HUES48 (cell line): ENCODE measurements around the gene PXK.
"Not testable (repeated sequence)": the region's sequence is repeated elsewhere in the genome, so short reads cannot be mapped to it uniquely, and the experiment has no call there.

ENCODE experiments used
- H3K27ac ChIP-seq: one replicate; pipeline ENCODE4 v1.7.0; 2013; ENCODE audit warnings: low read depth, low read length, inconsistent platforms
- H3K27me3 ChIP-seq: 2 replicates; pipeline ENCODE4 v1.6.1; 2013; ENCODE audit warnings: mild to moderate bottlenecking, low read length; ENCODE audit not compliant: control insufficient read depth, insufficient read depth
- H3K36me3 ChIP-seq: 2 replicates; pipeline ENCODE4 v1.6.1; 2013; ENCODE audit warnings: low read length; ENCODE audit not compliant: control insufficient read depth, insufficient read depth
- H3K4me1 ChIP-seq: 2 replicates; pipeline ENCODE4 v1.6.1; 2013; ENCODE audit warnings: mild to moderate bottlenecking, low read length; ENCODE audit not compliant: control insufficient read depth, insufficient read depth
- H3K4me3 ChIP-seq: 2 replicates; pipeline ENCODE4 v1.5.1; 2013; ENCODE audit warnings: mild to moderate bottlenecking, low read depth, low read length
- H3K9ac ChIP-seq: 2 replicates; pipeline ENCODE4 v1.6.1; 2013; ENCODE audit warnings: mild to moderate bottlenecking, low read depth, low read length, moderate library complexity
- H3K9me3 ChIP-seq: 2 replicates; pipeline ENCODE4 v1.6.1; 2013; ENCODE audit warnings: low read length; ENCODE audit not compliant: control insufficient read depth, insufficient read depth

PXK gene

DNA sequence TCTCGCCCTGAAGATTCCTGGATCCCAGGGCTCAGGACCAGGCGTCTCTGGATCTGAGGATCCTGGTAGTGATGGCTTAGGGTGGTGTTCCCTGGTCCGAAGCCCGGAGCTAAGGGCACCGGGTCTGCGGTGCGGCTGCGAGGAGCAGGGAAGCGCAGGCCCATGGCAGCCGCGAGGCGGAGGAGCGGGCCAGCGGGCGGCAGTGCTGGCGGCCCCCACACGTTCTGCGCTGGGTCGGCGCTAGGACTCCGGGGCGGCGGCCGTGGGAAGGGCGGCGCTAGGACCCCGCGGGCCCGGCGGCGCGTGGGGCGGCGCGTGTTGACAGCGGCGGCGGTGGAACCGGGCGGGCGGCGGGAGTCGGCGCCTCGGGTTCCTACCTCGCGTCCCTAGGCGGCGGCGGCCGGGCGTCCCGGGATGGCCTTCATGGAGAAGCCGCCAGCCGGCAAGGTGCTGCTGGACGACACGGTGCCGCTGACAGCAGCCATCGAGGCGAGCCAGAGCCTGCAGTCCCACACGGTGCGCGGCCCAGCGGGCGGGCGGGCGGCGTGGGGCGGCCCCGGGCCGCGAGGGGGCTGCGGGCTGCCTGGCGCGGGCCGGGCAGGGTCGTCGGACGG, at the start of gene PXK:
PXK (plus strand) TSS at position 318 of the 614 bp plus-strand sequence; CDS start at position 415, 97 bp downstream.
- peaks cover 19% of the 10 kb centered on the region; the same call in 1 of the 2 replicates for H3K4me1 ChIP-seq
- H3K27ac ChIP-seq = no peak within 1 kb of the TSS
- H3K4me3 ChIP-seq = peak within 1 kb of the TSS; percentile 72
- peaks cover 21% of the 10 kb centered on the region for H3K27me3 ChIP-seq
- H3K9me3 ChIP-seq = no peaks in the 10 kb centered on the region
- no peaks in the 10 kb centered on the region for H3K36me3 ChIP-seq
- no peak within 1 kb of the TSS; the same call in 1 of the 2 replicates for H3K9ac ChIP-seq

DNA sequence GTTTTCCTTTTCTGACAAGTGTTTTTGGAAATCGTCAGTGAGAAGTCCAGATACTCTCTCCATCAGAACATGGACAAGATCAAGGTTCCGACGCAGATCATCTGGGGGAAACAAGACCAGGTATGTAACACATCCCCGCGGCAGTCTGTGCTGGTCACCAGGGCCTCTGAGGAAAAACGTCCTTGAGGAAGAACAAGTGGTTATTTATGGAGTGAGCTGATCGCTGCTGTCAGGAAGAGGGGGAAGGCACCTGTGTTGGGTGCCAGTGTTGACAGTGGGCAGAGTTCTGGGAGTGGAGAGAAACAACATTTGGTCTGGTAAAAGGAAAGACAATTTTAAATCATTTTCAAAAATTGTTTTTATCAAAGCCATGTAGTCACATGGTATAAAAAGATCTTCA, 47.4 kb upstream of the PXK start:
- no peaks in the 10 kb centered on the region for H3K27me3 ChIP-seq
- H3K9me3 ChIP-seq = no peaks in the 10 kb centered on the region
- no peak overlapping the region for H3K9ac ChIP-seq
- H3K36me3 ChIP-seq = 0 out of 2 replicates have a peak, but pooled peaks cover 2% of the 10 kb centered on the region
- no peak overlapping the region for H3K27ac ChIP-seq
- H3K4me3 ChIP-seq = no peak overlapping the region
- H3K4me1 ChIP-seq = no peaks in the 10 kb centered on the region

DNA sequence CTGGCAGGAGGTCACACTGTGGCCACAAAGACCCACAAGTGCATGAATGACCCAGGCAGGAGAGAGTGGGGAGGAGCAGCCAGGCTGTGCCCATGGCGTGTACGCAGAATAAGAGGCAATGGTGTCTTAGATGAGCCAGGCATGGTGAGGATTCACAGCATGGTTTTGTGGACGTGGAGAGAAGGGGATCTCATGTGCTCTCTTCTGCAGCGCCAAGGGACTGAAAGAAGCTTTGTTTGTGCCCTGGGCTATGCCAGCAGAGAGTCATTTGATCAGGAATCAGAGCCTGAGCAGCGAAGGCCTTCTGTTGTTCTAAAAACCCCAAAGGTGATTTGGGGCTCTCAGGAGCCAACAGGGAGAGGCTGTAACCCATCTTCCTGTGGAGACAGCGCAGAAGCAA, 45.3 kb upstream of the PXK start:
- H3K27me3 ChIP-seq = no peaks in the 10 kb centered on the region
- H3K27ac ChIP-seq = no peak overlapping the region
- H3K36me3 ChIP-seq = 0 out of 2 replicates have a peak, but pooled peaks cover 2% of the 10 kb centered on the region
- H3K9me3 ChIP-seq = peaks cover 11% of the 10 kb centered on the region; the same call in 1 of the 2 replicates
- H3K9ac ChIP-seq = no peak overlapping the region
- H3K4me3 ChIP-seq = no peak overlapping the region
- no peaks in the 10 kb centered on the region for H3K4me1 ChIP-seq

DNA sequence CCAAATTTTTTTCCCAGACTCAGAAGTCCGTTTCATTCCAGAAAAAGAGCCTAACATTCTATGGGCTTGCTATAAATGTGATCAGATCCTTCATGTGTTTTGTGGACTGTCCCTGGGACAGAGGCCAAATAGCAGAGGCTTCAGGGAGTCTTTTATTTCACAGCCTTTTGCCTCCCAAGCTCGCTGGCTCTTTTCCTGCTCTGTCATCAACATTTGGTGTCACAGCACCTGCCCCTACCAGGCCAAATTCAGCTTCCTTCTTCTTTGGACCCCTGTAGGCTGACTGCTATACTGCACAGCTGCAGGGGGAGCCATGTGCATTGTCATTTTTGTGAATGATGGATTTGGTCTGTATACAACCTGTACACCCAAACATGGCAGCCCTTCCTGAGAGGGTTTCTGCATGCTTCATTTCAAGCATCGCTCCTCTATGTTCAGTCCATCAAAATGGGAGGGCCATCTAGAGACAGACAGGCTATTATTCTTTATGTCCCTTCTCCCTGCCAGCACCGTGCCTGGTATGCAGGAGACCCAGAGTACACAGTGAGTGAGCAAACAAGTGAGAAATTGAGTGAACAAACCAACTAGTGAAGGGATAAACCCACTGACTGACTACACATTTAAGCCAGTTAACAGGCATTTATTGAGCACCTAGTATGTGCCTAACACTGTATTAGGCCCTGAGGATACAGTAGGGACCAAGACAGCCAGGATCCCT, 44.5 kb upstream of the PXK start:
- H3K9ac ChIP-seq = no peak overlapping the region
- H3K4me1 ChIP-seq = no peaks in the 10 kb centered on the region
- H3K9me3 ChIP-seq = peaks cover 11% of the 10 kb centered on the region; the same call in 1 of the 2 replicates
- no peaks in the 10 kb centered on the region for H3K27me3 ChIP-seq
- H3K36me3 ChIP-seq = 0 out of 2 replicates have a peak, but pooled peaks cover 2% of the 10 kb centered on the region
- no peak overlapping the region for H3K27ac ChIP-seq
- no peak overlapping the region for H3K4me3 ChIP-seq

DNA sequence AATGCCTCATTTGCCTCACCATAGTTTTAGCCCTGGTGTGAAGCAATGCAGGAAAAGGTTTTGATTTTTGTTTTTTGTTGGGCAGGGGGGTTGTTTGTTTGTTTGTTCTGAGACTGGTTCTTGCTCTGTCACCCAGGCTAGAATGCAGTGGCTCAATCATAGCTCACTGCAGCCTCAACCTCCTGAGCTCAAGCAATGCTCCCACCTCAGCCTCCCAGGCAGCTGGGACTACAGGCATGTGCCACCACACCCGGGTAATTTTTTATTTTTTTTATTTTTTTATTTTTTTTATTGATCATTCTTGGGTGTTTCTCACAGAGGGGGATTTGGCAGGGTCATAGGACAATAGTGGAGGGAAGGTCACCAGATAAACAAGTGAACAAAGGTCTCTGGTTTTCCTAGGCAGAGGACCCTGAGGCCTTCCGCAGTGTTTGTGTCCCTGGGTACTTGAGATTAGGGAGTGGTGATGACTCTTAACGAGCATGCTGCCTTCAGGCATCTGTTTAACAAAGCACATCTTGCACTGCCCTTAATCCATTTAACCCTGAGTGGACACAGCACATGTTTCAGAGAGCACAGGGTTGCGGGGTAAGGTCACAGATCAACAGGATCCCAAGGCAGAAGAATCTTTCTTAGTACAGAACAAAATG, 43.6 kb upstream of the PXK start:
- H3K27ac ChIP-seq, H3K4me1 ChIP-seq, H3K27me3 ChIP-seq, H3K4me3 ChIP-seq, H3K9ac ChIP-seq, H3K36me3 ChIP-seq: not testable (repeated sequence)
- peaks cover 11% of the 10 kb centered on the region; the same call in 1 of the 2 replicates for H3K9me3 ChIP-seq

DNA sequence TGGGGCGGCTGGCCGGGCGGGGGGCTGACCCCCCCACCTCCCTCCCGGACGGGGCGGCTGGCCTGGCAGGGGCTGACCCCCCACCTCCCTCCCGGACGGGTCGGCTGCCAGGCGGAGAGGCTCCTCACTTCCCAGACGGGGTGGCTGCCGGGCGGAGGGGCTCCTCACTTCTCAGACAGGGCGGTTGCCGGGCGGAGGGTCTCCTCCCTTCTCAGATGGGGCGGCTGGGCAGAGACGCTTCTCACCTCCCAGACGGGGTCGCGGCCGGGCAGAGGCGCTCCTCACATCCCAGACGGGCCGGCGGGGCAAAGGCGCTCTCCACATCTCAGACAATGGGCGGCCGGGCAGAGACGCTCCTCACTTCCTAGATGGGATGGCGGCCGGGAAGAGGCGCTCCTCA, 42.2 kb upstream of the PXK start:
- not testable (repeated sequence) for H3K4me1 ChIP-seq, H3K9ac ChIP-seq, H3K27me3 ChIP-seq, H3K36me3 ChIP-seq, H3K27ac ChIP-seq, H3K4me3 ChIP-seq
- H3K9me3 ChIP-seq = peaks cover 11% of the 10 kb centered on the region; the same call in 1 of the 2 replicates

DNA sequence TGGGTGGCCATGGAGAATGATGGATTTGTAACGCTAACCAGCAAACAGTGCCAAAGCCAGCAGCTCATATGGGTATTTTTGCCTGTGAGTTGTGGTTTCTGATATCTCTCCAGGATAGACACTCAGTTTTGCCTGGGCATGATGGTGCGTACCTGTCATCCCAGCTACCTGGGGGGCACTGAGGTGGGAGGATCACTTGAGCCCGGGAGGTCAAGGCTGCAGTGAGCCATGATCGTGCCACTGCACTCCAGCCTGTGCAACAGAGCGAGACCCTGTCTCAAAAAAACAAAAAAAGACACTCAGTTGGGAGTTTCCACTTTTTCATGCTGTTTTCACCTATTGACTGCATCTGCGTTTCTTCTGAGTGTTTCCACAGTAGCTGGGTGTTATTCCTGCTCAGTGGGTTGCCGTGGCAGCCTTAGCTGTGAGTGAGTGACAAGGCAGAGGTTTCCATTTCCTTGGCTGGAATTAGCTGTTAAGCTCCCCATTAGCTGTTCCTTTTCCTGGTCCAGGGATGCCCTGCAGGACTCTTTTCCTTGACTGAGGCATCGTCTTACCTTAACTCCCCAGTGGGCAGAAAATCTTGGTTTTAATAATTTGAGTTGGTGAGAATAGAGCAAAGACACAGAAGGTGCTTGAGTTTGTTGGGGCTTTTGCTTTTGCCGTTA, 40.9 kb upstream of the PXK start:
- Histone ChIP-seq H3K9me3 (peaks cover 11% of the 10 kb centered on the region; the same call in 1 of the 2 replicates), H3K4me3 (no peak overlapping the region), H3K27me3 (no peaks in the 10 kb centered on the region), H3K36me3 (no peaks in the 10 kb centered on the region), H3K9ac (no peak overlapping the region), H3K27ac (no peak overlapping the region), H3K4me1 (no peaks in the 10 kb centered on the region)

DNA sequence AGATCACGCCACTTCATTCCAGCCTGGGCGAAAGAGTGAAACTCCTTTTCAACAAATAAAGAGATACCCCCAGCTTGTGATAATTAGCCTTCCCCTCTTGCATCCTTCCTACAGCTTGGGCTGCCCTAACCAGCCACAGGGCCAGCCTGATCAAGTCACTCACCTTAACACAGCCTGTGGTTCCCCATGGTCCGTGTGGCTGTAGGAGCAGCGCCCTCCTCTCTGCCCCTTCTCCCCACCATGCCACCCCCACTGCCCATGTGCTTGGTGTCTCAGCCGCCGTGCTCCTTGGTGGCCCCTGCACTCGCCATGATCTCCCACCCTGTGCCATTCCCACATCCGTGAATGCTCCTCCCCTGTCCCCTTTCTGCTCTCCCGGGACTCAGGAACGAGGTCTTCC, 39.8 kb upstream of the PXK start:
- H3K27me3 ChIP-seq = no peaks in the 10 kb centered on the region
- no peak overlapping the region for H3K9ac ChIP-seq
- no peaks in the 10 kb centered on the region for H3K4me1 ChIP-seq
- H3K36me3 ChIP-seq = no peaks in the 10 kb centered on the region
- H3K27ac ChIP-seq = no peak overlapping the region
- H3K9me3 ChIP-seq = peaks cover 11% of the 10 kb centered on the region; the same call in 1 of the 2 replicates
- no peak overlapping the region for H3K4me3 ChIP-seq

DNA sequence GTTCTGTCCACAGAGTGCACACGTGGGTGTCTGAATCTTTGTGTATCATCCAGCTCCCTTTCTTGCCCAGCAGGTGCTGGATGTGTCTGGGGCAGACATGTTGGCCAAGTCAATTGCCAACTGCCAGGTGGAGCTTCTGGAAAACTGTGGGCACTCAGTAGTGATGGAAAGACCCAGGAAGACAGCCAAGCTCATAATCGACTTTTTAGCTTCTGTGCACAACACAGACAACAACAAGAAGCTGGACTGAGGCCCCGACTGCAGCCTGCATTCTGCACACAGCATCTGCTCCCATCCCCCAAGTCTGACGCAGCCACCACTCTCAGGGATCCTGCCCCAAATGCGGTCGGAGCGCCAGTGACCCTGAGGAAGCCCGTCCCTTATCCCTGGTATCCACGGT, 39.2 kb upstream of the PXK start:
- no peaks in the 10 kb centered on the region for H3K27me3 ChIP-seq
- H3K9ac ChIP-seq = no peak overlapping the region
- H3K36me3 ChIP-seq = no peaks in the 10 kb centered on the region
- no peaks in the 10 kb centered on the region for H3K4me1 ChIP-seq
- H3K9me3 ChIP-seq = peaks cover 11% of the 10 kb centered on the region; the same call in 1 of the 2 replicates
- no peak overlapping the region for H3K27ac ChIP-seq
- no peak overlapping the region for H3K4me3 ChIP-seq

DNA sequence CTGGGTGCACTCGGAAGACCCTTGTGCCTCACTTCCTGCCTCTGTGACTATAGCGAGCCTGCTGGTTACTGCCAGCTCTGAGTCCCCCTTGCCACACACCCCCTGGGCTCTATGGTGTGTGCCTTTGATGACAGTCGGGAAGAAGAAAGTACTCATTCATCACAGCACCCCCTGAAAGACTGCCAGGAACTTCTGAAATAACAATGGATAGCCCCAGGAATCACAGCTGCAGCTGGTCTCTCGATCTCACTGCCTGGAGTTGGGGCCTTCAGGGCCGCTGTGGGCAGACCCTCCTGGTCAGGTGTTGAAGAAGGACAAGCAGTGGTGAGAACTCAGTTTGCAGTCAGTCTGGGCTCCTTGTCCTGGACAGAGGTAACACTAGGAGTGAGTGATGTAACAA, 36.4 kb upstream of the PXK start:
- Histone ChIP-seq H3K27me3 (no peaks in the 10 kb centered on the region), H3K4me3 (no peak overlapping the region), H3K4me1 (no peaks in the 10 kb centered on the region), H3K36me3 (no peaks in the 10 kb centered on the region), H3K9me3 (peaks cover 9% of the 10 kb centered on the region; the same call in 1 of the 2 replicates), H3K9ac (no peak overlapping the region), H3K27ac (no peak overlapping the region)
